GM12878 (cell line): ENCODE data around the gene FAM167B.

Experiments
- CTCF ChIP-seq, 3 experiments: IDR thresholded peaks in 2 of 3; conservative IDR thresholded peaks in 1 of 3; 2 replicates each; pipeline ENCODE4 v1.5.1; 2011; ENCODE audit warnings: low read depth in 3 of 3, low read length in 3 of 3, mild to moderate bottlenecking in 3 of 3, control low read depth in 2 of 3, moderate library complexity in 2 of 3, inconsistent platforms in 1 of 3, mixed read lengths in 1 of 3; ENCODE audit not compliant: control insufficient read depth in 2 of 3, insufficient read depth in 1 of 3; ENCODE audit errors: extremely low read depth in 1 of 3
- POLR2A ChIP-seq: IDR thresholded peaks from 2 replicates; pipeline ENCODE4 v1.6.1; 2011; ENCODE audit warnings: low read depth, mild to moderate bottlenecking, low read length
- RAD21 ChIP-seq: IDR thresholded peaks from 2 replicates; pipeline ENCODE4 v1.6.1; 2011; ENCODE audit warnings: mild to moderate bottlenecking, low read depth, low read length, moderate library complexity; ENCODE audit not compliant: insufficient read depth
- ZNF687 ChIP-seq: fragments of 450-650 bp; IDR thresholded peaks from 2 replicates; pipeline ENCODE4 v1.6.1; 2017; ENCODE audit warnings: mild to moderate bottlenecking, moderate library complexity
- ZSCAN29 ChIP-seq: fragments of 450-650 bp; IDR thresholded peaks from 2 replicates; pipeline ENCODE4 v1.6.1; 2017; ENCODE audit warnings: mild to moderate bottlenecking, moderate library complexity

GRCh38 chr1:32234792-32235191 is 12.2 kb upstream of the FAM167B start:
- TF ChIP-seq CTCF (IDR thresholded peaks at IDR 0.05 in 2 of 3, conservative IDR thresholded peaks at IDR 0.05 in 1 of 3; ENCODE audit: control insufficient read depth in 2 of 3, extremely low read depth in 1 of 3, insufficient read depth in 1 of 3, low read depth in 3 of 3, low read length in 3 of 3) (no peak), ZNF687 (no peak), POLR2A (no peak), ZSCAN29 (no peak), RAD21 (no peak)
